ENCODE results near the gene TRABD.

The TRABD gene

GRCh38 chr22:50219800-50220602 is 34.3 kb downstream of the TRABD start:
- no peak for FAIRE-seq

GRCh38 chr22:50220603-50221409 is 35.1 kb downstream of the TRABD start:
- FAIRE-seq, result no peak

- FAIRE-seq, result no peak
Measured at GRCh38 chr22:50221410-50222300, 35.9 kb downstream of the TRABD start.

- no peak for FAIRE-seq
Measured at GRCh38 chr22:50222508-50222907, 36.8 kb downstream of the TRABD start.

- FAIRE-seq, result no peak
Measured at GRCh38 chr22:50224071-50224470, 38.4 kb downstream of the TRABD start.

GRCh38 chr22:50225200-50225969 is 39.7 kb downstream of the TRABD start:
- FAIRE-seq, result no peak

- FAIRE-seq, result no peak
Measured at GRCh38 chr22:50226063-50226874, 40.6 kb downstream of the TRABD start.

GRCh38 chr22:50226875-50227165 is 41.1 kb downstream of the TRABD start:
- no peak for FAIRE-seq

- FAIRE-seq, result no peak
Measured at GRCh38 chr22:50227579-50228215, 42.0 kb downstream of the TRABD start.

- no peak for FAIRE-seq
Measured at GRCh38 chr22:50228366-50228765, 42.7 kb downstream of the TRABD start.

GRCh38 chr22:50229370-50229769 is 43.7 kb downstream of the TRABD start:
- no peak for FAIRE-seq

- no peak for FAIRE-seq
Measured at GRCh38 chr22:50232481-50233151, 46.9 kb downstream of the TRABD start.

- no peak for FAIRE-seq
Measured at GRCh38 chr22:50233223-50233622, 47.5 kb downstream of the TRABD start.

GRCh38 chr22:50236731-50237409 is 51.2 kb downstream of the TRABD start:
- no peak for FAIRE-seq

GRCh38 chr22:50238755-50239154 is 53.0 kb downstream of the TRABD start:
- FAIRE-seq, result no peak

- no peak for FAIRE-seq
Measured at GRCh38 chr22:50242406-50242949, 56.8 kb downstream of the TRABD start.

GRCh38 chr22:50243685-50244419 is 58.1 kb downstream of the TRABD start:
- FAIRE-seq, result no peak

GRCh38 chr22:50244420-50245213 is 58.9 kb downstream of the TRABD start, which contains the start of gene TUBGCP6:
Gene TUBGCP6 (minus strand): TSS chr22:50245023. CDS start chr22:50244459, 564 bp downstream.
- FAIRE-seq, result no peak
